Ascending aorta (tissue), 2 donors: ENCODE data around the gene ARHGEF40. TPM values are rescaled to one million over a fixed set of nuclear protein-coding genes. Genes with fewer than 3 reads are reported as not detected.

ENCODE experiments used
- DNase-seq, 2 donors: peaks; one replicate each; pipeline ENCODE4 v3.0.0-alpha.2; 2019; ENCODE audit warnings: low spot score in 2 of 2
- H3K27ac ChIP-seq, 2 donors: fragments of 200-600 bp; sonication (generic); one replicate each; pipeline ENCODE4 v1.5.1; 2016 to 2017; ENCODE audit warnings: mild to moderate bottlenecking in 1 of 2
- H3K27me3 ChIP-seq: fragments of 200-600 bp; sonication (generic); one replicate; pipeline ENCODE4 v1.5.1; 2017
- H3K36me3 ChIP-seq, 2 donors: fragments of 200-600 bp; sonication (generic); one replicate each; pipeline ENCODE4 v1.5.1; 2016
- H3K4me1 ChIP-seq, 2 donors: fragments of 200-600 bp; sonication (generic); one replicate each; pipeline ENCODE4 v1.5.1; 2016 to 2017; ENCODE audit warnings: mild to moderate bottlenecking in 1 of 2
- H3K4me3 ChIP-seq, 2 donors: fragments of 200-600 bp; sonication (generic); one replicate each; pipeline ENCODE4 v1.5.1; 2016 to 2017; ENCODE audit warnings: mild to moderate bottlenecking in 1 of 2
- H3K9me3 ChIP-seq, 2 donors: fragments of 200-600 bp; sonication (generic); one replicate each; pipeline ENCODE4 v1.5.1; 2016
- intact Hi-C: fragments of 100-400 bp; cut with DNase I; formaldehyde crosslinking; loops from one replicate; pipeline ENCODE4 v1.15.1; 2023
- total RNA-seq: library from RNA; depleted of rRNA; stranded (reverse); fragments of >200 nt; gene quantifications from one replicate; pipeline ENCODE4 v1.1.0, GENCODE V29; 2016
- TF ChIP-seq, protein P1 (sequence below), 3 experiments: fragments of 200-600 bp in 2 of 3; fragments of 450-650 bp in 1 of 3; sonication (generic) in 2 of 3; IDR thresholded peaks; one replicate each; pipeline ENCODE4 v1.5.1; 2016 to 2019; ENCODE audit warnings: antibody characterized with exemption in 3 of 3, mild to moderate bottlenecking in 1 of 3, moderate library complexity in 1 of 3

Gene ARHGEF40
- total RNA-seq, 1 donor from 2014 or later: 64.8 TPM

GRCh38 chr14:21107283-21107800, 37.2 kb downstream of the ARHGEF40 start:
- no peak for DNase-seq
- H3K4me1 ChIP-seq: peaks cover 0 to 15% of the 10 kb centered on the region in 2 donors
- H3K27me3 ChIP-seq: no peaks in the 10 kb centered on the region
- intact Hi-C loops: loop anchor here (5.0 to 10.0 kb wide), 2 partner anchors 250 to 277 kb away; partner anchors contain the start of gene SUPT16H
- TF ChIP-seq, protein P1, sequence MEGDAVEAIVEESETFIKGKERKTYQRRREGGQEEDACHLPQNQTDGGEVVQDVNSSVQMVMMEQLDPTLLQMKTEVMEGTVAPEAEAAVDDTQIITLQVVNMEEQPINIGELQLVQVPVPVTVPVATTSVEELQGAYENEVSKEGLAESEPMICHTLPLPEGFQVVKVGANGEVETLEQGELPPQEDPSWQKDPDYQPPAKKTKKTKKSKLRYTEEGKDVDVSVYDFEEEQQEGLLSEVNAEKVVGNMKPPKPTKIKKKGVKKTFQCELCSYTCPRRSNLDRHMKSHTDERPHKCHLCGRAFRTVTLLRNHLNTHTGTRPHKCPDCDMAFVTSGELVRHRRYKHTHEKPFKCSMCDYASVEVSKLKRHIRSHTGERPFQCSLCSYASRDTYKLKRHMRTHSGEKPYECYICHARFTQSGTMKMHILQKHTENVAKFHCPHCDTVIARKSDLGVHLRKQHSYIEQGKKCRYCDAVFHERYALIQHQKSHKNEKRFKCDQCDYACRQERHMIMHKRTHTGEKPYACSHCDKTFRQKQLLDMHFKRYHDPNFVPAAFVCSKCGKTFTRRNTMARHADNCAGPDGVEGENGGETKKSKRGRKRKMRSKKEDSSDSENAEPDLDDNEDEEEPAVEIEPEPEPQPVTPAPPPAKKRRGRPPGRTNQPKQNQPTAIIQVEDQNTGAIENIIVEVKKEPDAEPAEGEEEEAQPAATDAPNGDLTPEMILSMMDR (IDR thresholded peaks at IDR 0.05): no peak
- no peaks in the 10 kb centered on the region for H3K9me3 ChIP-seq
- peak overlapping the region; percentile 38 to 45 for H3K27ac ChIP-seq
- H3K4me3 ChIP-seq: no peak overlapping the region
- H3K36me3 ChIP-seq: no peaks in the 10 kb centered on the region

GRCh38 chr14:21108791-21109190, 38.7 kb downstream of the ARHGEF40 start:
- no peak for DNase-seq
- Histone ChIP-seq H3K36me3 (no peaks in the 10 kb centered on the region), H3K4me3 (no peak overlapping the region), H3K27me3 (no peaks in the 10 kb centered on the region), H3K9me3 (no peaks in the 10 kb centered on the region), H3K4me1 (peaks cover 0 to 11% of the 10 kb centered on the region in 2 donors), H3K27ac (no peak overlapping the region)
- intact Hi-C loops: loop anchor here (5.0 to 10.0 kb wide), 2 partner anchors 251 to 276 kb away; partner anchors contain the start of gene SUPT16H
- TF ChIP-seq, protein P1 (IDR thresholded peaks at IDR 0.05): no peak

DNA sequence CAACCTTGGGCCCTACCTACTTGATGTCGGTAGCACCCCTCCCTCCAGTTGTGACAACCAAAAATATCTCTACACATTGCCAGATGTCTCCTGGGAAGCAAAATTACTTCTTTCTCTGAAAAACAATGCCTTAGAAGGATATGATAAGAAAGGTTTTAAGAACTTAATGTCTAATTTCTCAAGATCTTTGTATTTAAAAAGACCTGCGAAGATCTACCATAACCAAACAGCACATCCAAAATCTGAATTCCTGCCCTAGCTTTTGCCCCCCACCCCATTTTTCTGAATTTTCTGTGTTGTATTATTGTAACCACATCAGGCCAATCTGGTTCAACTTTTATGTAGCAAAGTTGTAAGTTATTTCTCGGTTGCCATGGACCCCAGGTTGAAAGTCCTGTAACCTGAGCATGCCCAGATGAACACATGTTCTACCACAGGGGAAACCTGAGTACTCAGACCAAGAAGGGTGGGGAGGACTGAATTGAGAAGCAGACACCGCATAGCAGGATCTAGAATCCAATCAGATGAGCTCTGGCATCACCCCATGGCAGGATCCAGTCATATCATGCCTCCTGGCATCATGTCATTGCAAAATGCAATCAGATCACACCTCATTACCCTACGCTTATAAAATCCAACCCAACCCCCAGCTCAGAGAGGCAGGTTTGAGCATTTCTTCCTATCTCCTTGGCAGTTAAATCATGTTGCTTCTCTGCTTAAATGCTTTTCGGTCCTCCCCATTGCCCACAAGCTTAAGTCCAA, 39.5 kb downstream of the ARHGEF40 start:
- H3K36me3 ChIP-seq: no peaks in the 10 kb centered on the region
- intact Hi-C loops: loop anchor here (5.0 to 10.0 kb wide), 2 partner anchors 252 to 275 kb away; partner anchors contain the start of gene SUPT16H
- H3K4me3 ChIP-seq: no peak overlapping the region
- H3K9me3 ChIP-seq: no peaks in the 10 kb centered on the region
- H3K27ac ChIP-seq: no peak overlapping the region
- no peak for DNase-seq
- peaks cover 0 to 11% of the 10 kb centered on the region in 2 donors for H3K4me1 ChIP-seq
- TF ChIP-seq, protein P1 (IDR thresholded peaks at IDR 0.05): no peak
- H3K27me3 ChIP-seq: no peaks in the 10 kb centered on the region

GRCh38 chr14:21112255-21112654, 42.2 kb downstream of the ARHGEF40 start:
- Histone ChIP-seq H3K27me3 (no peaks in the 10 kb centered on the region), H3K4me1 (no peaks in the 10 kb centered on the region), H3K27ac (no peak overlapping the region), H3K4me3 (no peak overlapping the region), H3K36me3 (no peaks in the 10 kb centered on the region), H3K9me3 (no peaks in the 10 kb centered on the region)
- intact Hi-C loops: no loop called here
- TF ChIP-seq, protein P1 (IDR thresholded peaks at IDR 0.05): no peak
- no peak for DNase-seq

DNA sequence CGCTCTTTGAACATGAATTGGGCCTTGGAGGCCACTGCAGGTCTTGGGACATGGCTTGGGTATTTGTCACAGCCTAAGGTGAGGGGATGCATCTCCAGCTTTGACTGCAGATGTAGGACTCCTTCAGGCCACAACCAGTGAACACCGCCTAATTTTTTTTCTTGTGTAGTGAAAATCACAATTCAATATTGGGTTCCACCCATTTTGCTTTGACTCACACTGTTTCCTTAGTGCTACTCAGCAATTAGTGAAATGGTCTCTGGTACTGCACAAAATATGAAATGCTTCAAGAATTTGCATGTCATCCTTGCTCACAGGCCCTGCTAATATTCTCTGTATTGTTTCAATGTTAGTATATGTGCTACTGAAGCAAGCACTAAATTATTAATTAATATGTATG, 43.3 kb downstream of the ARHGEF40 start:
- H3K36me3 ChIP-seq: no peaks in the 10 kb centered on the region
- no peaks in the 10 kb centered on the region for H3K9me3 ChIP-seq
- TF ChIP-seq, protein P1 (IDR thresholded peaks at IDR 0.05): no peak
- H3K27me3 ChIP-seq: no peaks in the 10 kb centered on the region
- DNase-seq: no peak
- H3K27ac ChIP-seq: no peak overlapping the region
- no peaks in the 10 kb centered on the region for H3K4me1 ChIP-seq
- H3K4me3 ChIP-seq: no peak overlapping the region
- intact Hi-C loops: no loop called here
